Measurements from ENCODE around the gene CAB39L.

Gene CAB39L

DNA sequence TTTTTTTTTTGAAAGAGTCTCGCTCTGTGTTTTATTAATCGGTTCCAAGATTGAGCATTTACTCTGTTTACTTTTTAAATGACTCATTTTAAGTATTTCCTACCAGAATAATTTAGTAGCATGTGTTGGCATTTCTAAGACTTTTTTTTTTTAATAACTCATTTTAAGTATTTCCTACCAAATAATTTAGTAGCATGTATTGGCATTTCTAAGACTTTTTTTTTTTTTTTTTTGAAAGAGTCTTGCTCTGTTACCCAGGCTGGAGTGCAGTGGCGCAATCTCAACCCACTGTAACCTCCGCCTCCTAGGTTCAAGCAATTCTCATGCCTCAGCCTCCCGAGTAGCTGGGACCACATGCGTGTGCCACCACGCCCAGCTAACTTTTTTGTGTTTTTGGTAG is 13.4 kb upstream of the CAB39L start:
- H3K9ac ChIP-seq (ENCODE audit: low read length in 5 of 5), result no peak overlapping the region
- H3K27me3 ChIP-seq (ENCODE audit: control insufficient read depth in 5 of 5, insufficient read depth in 4 of 5, low read length in 5 of 5), result no peaks in the 10 kb centered on the region
- H3K36me3 ChIP-seq (ENCODE audit: control insufficient read depth in 5 of 5, insufficient read depth in 5 of 5, low read length in 5 of 5), result peaks cover 11 to 16% (median 13%) of the 10 kb centered on the region in 5 donors
- peaks cover 0 to 2% (median 0%) of the 10 kb centered on the region in 5 donors for H3K9me3 ChIP-seq (ENCODE audit: control insufficient read depth in 5 of 5, low read length in 5 of 5)
- H3K27ac ChIP-seq (ENCODE audit: low read depth, low read length), result no peak overlapping the region
- peaks cover 0 to 3% (median 0%) of the 10 kb centered on the region in 5 donors for H3K4me1 ChIP-seq (ENCODE audit: control insufficient read depth in 5 of 5, insufficient read depth in 5 of 5, low read length in 5 of 5)
- H3K4me3 ChIP-seq (ENCODE audit: low read depth in 1 of 5, low read length in 5 of 5), result no peak overlapping the region

GRCh38 chr13:49456156-49456555 is 12.3 kb upstream of the CAB39L start:
- Histone ChIP-seq H3K36me3 (ENCODE audit: control insufficient read depth in 5 of 5, insufficient read depth in 5 of 5, low read length in 5 of 5) (peaks cover under 1 to 8% (median 3%) of the 10 kb centered on the region in 5 donors), H3K4me1 (ENCODE audit: control insufficient read depth in 5 of 5, insufficient read depth in 5 of 5, low read length in 5 of 5) (peaks cover 0 to 3% (median 0%) of the 10 kb centered on the region in 5 donors), H3K27ac (ENCODE audit: low read depth, low read length) (no peak overlapping the region), H3K27me3 (ENCODE audit: control insufficient read depth in 5 of 5, insufficient read depth in 4 of 5, low read length in 5 of 5) (no peaks in the 10 kb centered on the region), H3K4me3 (ENCODE audit: low read depth in 1 of 5, low read length in 5 of 5) (no peak overlapping the region), H3K9ac (ENCODE audit: low read length in 5 of 5) (no peak overlapping the region), H3K9me3 (ENCODE audit: control insufficient read depth in 5 of 5, low read length in 5 of 5) (no peaks in the 10 kb centered on the region)

- Histone ChIP-seq H3K27me3 (ENCODE audit: control insufficient read depth in 5 of 5, insufficient read depth in 4 of 5, low read length in 5 of 5) (no peaks in the 10 kb centered on the region), H3K27ac (ENCODE audit: low read depth, low read length) (no peak overlapping the region), H3K9me3 (ENCODE audit: control insufficient read depth in 5 of 5, low read length in 5 of 5) (no peaks in the 10 kb centered on the region), H3K9ac (ENCODE audit: low read length in 5 of 5) (no peak overlapping the region), H3K36me3 (ENCODE audit: control insufficient read depth in 5 of 5, insufficient read depth in 5 of 5, low read length in 5 of 5) (peaks cover 0 to 3% (median 0%) of the 10 kb centered on the region in 5 donors), H3K4me3 (ENCODE audit: low read depth in 1 of 5, low read length in 5 of 5) (no peak overlapping the region), H3K4me1 (ENCODE audit: control insufficient read depth in 5 of 5, insufficient read depth in 5 of 5, low read length in 5 of 5) (peaks cover 0 to 3% (median 0%) of the 10 kb centered on the region in 5 donors)
Observed at GRCh38 chr13:49455007-49455398, 11.1 kb upstream of the CAB39L start.

DNA sequence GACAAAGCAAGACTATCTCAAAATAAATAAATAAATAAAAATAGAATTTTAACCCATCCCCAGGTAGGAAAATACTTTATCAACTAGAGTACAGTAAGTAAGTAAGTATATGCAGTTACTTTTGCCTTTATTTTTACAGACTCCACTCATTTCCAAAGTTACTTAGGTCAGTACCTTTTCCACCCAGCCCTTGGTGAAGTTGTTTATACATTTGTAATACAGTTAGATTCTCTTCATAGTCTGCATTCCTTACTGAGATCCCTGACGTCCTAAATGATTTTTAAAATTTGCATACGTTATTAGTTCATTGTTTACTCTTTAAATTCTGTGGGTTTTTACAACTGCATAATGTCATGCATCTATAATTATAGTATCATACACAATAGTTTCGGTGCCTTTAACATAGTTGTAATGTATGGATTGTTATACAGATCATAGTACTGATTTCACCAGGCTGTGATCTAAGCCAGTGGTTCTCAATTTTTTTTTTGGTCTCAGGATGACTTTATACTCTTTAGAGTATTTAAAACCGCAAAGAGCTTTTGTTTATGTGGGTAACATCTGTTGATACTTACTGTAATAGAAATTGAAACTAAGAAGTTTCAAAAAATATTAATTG is 10.6 kb upstream of the CAB39L start:
- no peaks in the 10 kb centered on the region for H3K9me3 ChIP-seq (ENCODE audit: control insufficient read depth in 5 of 5, low read length in 5 of 5)
- H3K4me3 ChIP-seq (ENCODE audit: low read depth in 1 of 5, low read length in 5 of 5), result no peak overlapping the region
- no peak overlapping the region for H3K27ac ChIP-seq (ENCODE audit: low read depth, low read length)
- peaks cover 0 to 3% (median 0%) of the 10 kb centered on the region in 5 donors for H3K36me3 ChIP-seq (ENCODE audit: control insufficient read depth in 5 of 5, insufficient read depth in 5 of 5, low read length in 5 of 5)
- no peaks in the 10 kb centered on the region for H3K27me3 ChIP-seq (ENCODE audit: control insufficient read depth in 5 of 5, insufficient read depth in 4 of 5, low read length in 5 of 5)
- no peak overlapping the region for H3K9ac ChIP-seq (ENCODE audit: low read length in 5 of 5)
- H3K4me1 ChIP-seq (ENCODE audit: control insufficient read depth in 5 of 5, insufficient read depth in 5 of 5, low read length in 5 of 5), result peaks cover 0 to 3% (median 0%) of the 10 kb centered on the region in 5 donors

DNA sequence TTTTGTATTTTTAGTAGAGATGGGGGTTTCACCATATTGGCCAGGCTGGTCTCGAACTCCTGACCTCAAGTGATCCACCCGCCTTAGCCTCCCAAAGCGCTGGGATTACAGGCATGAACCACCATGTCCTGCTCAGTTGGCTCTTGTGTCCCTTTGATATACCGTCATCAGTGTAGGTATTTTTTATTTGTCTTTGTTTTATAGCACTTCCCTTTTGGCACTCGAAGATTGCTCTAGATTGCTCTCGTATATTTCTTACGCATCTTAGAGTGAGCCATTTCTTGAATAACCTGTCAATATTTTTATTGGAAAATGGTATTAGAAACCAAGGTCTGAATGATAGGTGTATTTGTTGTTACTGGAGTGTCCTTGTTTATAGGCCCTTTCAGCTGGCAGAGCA is 9.6 kb upstream of the CAB39L start:
- Histone ChIP-seq H3K4me3 (ENCODE audit: low read depth in 1 of 5, low read length in 5 of 5) (no peak overlapping the region), H3K27me3 (ENCODE audit: control insufficient read depth in 5 of 5, insufficient read depth in 4 of 5, low read length in 5 of 5) (no peaks in the 10 kb centered on the region), H3K9me3 (ENCODE audit: control insufficient read depth in 5 of 5, low read length in 5 of 5) (no peaks in the 10 kb centered on the region), H3K4me1 (ENCODE audit: control insufficient read depth in 5 of 5, insufficient read depth in 5 of 5, low read length in 5 of 5) (peaks cover 0 to 3% (median 0%) of the 10 kb centered on the region in 5 donors), H3K36me3 (ENCODE audit: control insufficient read depth in 5 of 5, insufficient read depth in 5 of 5, low read length in 5 of 5) (peaks cover 0 to 3% (median 0%) of the 10 kb centered on the region in 5 donors), H3K9ac (ENCODE audit: low read length in 5 of 5) (no peak overlapping the region), H3K27ac (ENCODE audit: low read depth, low read length) (no peak overlapping the region)

GRCh38 chr13:49452725-49453457 is 9.0 kb upstream of the CAB39L start:
- Histone ChIP-seq H3K9me3 (ENCODE audit: control insufficient read depth in 5 of 5, low read length in 5 of 5) (no peaks in the 10 kb centered on the region), H3K9ac (ENCODE audit: low read length in 5 of 5) (no peak overlapping the region), H3K27me3 (ENCODE audit: control insufficient read depth in 5 of 5, insufficient read depth in 4 of 5, low read length in 5 of 5) (no peaks in the 10 kb centered on the region), H3K36me3 (ENCODE audit: control insufficient read depth in 5 of 5, insufficient read depth in 5 of 5, low read length in 5 of 5) (peaks cover 0 to 3% (median 0%) of the 10 kb centered on the region in 5 donors), H3K4me1 (ENCODE audit: control insufficient read depth in 5 of 5, insufficient read depth in 5 of 5, low read length in 5 of 5) (peaks cover 0 to 3% (median 0%) of the 10 kb centered on the region in 5 donors), H3K4me3 (ENCODE audit: low read depth in 1 of 5, low read length in 5 of 5) (no peak overlapping the region), H3K27ac (ENCODE audit: low read depth, low read length) (no peak overlapping the region)

GRCh38 chr13:49450105-49450819 is 6.4 kb upstream of the CAB39L start:
- no peak overlapping the region for H3K9ac ChIP-seq (ENCODE audit: low read length in 5 of 5)
- H3K4me1 ChIP-seq (ENCODE audit: control insufficient read depth in 5 of 5, insufficient read depth in 5 of 5, low read length in 5 of 5), result peaks cover 0 to 6% (median 2%) of the 10 kb centered on the region in 5 donors
- H3K27ac ChIP-seq (ENCODE audit: low read depth, low read length), result no peak overlapping the region
- H3K27me3 ChIP-seq (ENCODE audit: control insufficient read depth in 5 of 5, insufficient read depth in 4 of 5, low read length in 5 of 5), result no peaks in the 10 kb centered on the region
- H3K9me3 ChIP-seq (ENCODE audit: control insufficient read depth in 5 of 5, low read length in 5 of 5), result no peaks in the 10 kb centered on the region
- H3K36me3 ChIP-seq (ENCODE audit: control insufficient read depth in 5 of 5, insufficient read depth in 5 of 5, low read length in 5 of 5), result peaks cover 0 to 3% (median 0%) of the 10 kb centered on the region in 5 donors
- no peak overlapping the region for H3K4me3 ChIP-seq (ENCODE audit: low read depth in 1 of 5, low read length in 5 of 5)

GRCh38 chr13:49448753-49449152 is 4.9 kb upstream of the CAB39L start:
- peaks cover 0 to 16% (median 11%) of the 10 kb centered on the region in 5 donors for H3K4me1 ChIP-seq (ENCODE audit: control insufficient read depth in 5 of 5, insufficient read depth in 5 of 5, low read length in 5 of 5)
- H3K9me3 ChIP-seq (ENCODE audit: control insufficient read depth in 5 of 5, low read length in 5 of 5), result no peaks in the 10 kb centered on the region
- peaks cover 0 to 3% (median 0%) of the 10 kb centered on the region in 5 donors for H3K36me3 ChIP-seq (ENCODE audit: control insufficient read depth in 5 of 5, insufficient read depth in 5 of 5, low read length in 5 of 5)
- no peak overlapping the region for H3K4me3 ChIP-seq (ENCODE audit: low read depth in 1 of 5, low read length in 5 of 5)
- no peak overlapping the region for H3K27ac ChIP-seq (ENCODE audit: low read depth, low read length)
- H3K9ac ChIP-seq (ENCODE audit: low read length in 5 of 5), result no peak overlapping the region
- H3K27me3 ChIP-seq (ENCODE audit: control insufficient read depth in 5 of 5, insufficient read depth in 4 of 5, low read length in 5 of 5), result no peaks in the 10 kb centered on the region

DNA sequence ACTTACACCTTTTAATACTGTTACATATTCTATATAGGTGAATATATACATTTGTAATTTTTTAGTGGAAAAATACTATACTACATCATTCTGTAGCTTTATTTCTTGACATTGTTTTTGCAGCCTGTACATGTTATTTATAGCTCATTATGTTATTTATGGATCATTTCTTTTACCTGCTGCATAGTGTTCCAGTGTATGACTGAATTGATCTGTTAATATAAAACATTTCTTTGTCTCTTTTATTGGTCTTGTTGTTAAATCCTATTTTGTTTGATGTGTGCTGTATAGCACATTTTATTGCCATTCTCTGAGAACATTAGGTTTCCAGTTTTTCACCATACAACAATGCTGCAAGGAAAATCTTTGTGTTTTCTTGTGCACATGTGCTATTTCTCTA is 2.6 kb upstream of the CAB39L start:
- Histone ChIP-seq H3K27ac (ENCODE audit: low read depth, low read length) (no peak overlapping the region), H3K4me1 (ENCODE audit: control insufficient read depth in 5 of 5, insufficient read depth in 5 of 5, low read length in 5 of 5) (peaks cover 0 to 26% (median 18%) of the 10 kb centered on the region in 5 donors), H3K27me3 (ENCODE audit: control insufficient read depth in 5 of 5, insufficient read depth in 4 of 5, low read length in 5 of 5) (no peaks in the 10 kb centered on the region), H3K36me3 (ENCODE audit: control insufficient read depth in 5 of 5, insufficient read depth in 5 of 5, low read length in 5 of 5) (no peaks in the 10 kb centered on the region), H3K9me3 (ENCODE audit: control insufficient read depth in 5 of 5, low read length in 5 of 5) (no peaks in the 10 kb centered on the region), H3K9ac (ENCODE audit: low read length in 5 of 5) (no peak overlapping the region), H3K4me3 (ENCODE audit: low read depth in 1 of 5, low read length in 5 of 5) (no peak overlapping the region)
